SK-N-SH (cell line): Measurements from ENCODE around the gene P2RX4.

ENCODE experiments used
- CTCF ChIP-seq: fragments of 200-600 bp; sonication (generic); IDR thresholded peaks from 2 replicates; pipeline ENCODE4 v1.6.1; 2017; ENCODE audit warnings: antibody characterized with exemption, mild to moderate bottlenecking, moderate library complexity
- NRF1 ChIP-seq: IDR thresholded peaks from 2 replicates; pipeline ENCODE4 v1.6.1; 2012; ENCODE audit warnings: low read depth, mild to moderate bottlenecking, low read length
- RFX5 ChIP-seq: IDR thresholded peaks from 2 replicates; pipeline ENCODE4 v1.6.1; 2012; ENCODE audit warnings: mild to moderate bottlenecking, improper control_type of control experiment, low read length

DNA sequence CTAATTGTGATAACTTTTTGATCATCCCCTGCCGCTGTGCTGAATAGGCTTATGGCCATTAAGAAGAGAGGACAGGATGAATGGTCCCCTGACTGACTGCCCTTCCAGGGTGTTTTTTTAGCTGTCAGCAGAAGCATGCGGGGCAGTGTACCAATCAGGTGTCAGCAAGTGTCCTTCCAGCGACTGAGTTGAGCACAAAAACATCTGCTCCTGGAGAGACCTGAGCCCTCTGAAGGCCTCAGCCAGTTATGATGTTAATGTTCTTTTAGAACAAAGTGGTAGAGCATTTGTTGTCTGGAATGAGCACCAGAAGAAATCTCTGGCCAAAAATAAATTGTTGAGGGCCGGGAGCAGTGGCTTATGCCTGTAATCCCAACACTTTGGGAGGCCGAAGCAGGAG is 39.8 kb upstream of the P2RX4 start:
- TF ChIP-seq RFX5 (no peak), CTCF (no peak), NRF1 (no peak)
